Activated CD4-positive, CD25-positive, alpha-beta regulatory T cell (primary cell): ENCODE measurements around the gene ZNF3.

ENCODE experiments used
- DNase-seq, 4 experiments: peaks; one replicate each; lab custom pipeline; 2025; lab: John Stamatoyannopoulos, UW

The ZNF3 gene

DNA sequence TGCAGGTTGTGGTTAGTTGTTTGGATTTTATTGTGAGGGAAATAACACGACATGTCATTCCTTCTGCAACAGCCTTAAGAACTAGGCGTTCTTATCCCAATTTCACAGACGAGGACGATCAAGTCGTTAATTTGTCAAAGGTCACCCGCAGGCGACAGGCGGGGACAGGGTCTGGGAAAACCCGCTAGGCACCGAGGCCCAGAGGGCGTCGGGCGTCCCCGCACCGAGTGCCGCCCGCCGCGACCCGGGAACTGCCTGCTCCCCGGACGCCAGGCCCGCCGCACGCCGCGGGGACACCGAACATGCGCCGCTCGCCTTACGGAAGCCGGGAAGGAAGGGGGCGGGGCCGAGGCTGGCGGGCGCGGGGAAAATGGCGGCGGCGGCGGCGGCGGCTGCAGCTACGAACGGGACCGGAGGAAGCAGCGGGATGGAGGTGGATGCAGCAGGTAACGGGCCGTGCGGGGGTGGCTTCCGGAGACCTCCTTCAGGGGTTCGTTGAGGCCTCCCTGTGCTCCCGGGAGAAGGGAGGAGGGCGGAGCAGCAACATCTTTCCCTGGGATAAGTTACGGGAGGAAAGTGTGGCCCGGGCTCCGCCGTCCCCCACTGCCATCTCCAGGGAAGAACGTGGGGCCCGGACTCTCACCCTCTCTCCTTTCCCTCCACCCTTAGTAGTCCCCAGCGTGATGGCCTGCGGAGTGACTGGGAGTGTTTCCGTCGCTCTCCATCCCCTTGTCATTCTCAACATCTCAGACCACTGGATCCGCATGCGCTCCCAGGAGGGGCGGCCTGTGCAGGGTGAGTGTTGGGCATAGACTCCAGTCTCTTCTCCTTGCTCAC, 7.3 kb upstream of the ZNF3 start, which contains the start of gene COPS6:
COPS6 (plus strand) TSS at position 349 of the 837 bp plus-strand sequence; CDS start at position 371, 22 bp downstream.
- DNase-seq: peak; percentile 71 to 86 (median 74)

DNA sequence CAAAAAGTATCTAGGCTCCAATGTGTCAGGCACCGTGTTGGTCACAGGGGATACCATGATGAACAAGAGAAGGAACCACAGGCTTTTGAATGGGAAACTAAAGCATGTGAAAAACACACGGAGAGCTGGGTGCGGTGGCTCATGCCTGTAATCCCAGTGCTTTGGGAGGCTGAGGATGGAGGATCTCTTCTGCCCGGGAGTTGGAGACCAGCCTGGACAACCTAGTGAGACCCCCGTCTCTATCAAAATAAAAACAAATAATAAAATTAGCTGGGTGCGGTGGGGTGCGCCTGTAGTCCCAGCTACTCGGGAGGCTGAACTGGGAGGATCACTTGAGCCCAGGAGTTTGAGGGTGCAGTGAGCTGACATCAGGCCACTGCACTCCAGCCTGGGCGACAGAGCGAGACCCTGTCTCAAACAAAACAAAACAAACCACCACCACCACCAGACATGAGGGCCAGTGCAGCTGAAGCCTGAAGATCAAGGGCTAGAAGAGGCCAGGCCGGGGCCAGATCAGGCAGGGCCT, 6.6 kb upstream of the ZNF3 start:
- DNase-seq: no peak

DNA sequence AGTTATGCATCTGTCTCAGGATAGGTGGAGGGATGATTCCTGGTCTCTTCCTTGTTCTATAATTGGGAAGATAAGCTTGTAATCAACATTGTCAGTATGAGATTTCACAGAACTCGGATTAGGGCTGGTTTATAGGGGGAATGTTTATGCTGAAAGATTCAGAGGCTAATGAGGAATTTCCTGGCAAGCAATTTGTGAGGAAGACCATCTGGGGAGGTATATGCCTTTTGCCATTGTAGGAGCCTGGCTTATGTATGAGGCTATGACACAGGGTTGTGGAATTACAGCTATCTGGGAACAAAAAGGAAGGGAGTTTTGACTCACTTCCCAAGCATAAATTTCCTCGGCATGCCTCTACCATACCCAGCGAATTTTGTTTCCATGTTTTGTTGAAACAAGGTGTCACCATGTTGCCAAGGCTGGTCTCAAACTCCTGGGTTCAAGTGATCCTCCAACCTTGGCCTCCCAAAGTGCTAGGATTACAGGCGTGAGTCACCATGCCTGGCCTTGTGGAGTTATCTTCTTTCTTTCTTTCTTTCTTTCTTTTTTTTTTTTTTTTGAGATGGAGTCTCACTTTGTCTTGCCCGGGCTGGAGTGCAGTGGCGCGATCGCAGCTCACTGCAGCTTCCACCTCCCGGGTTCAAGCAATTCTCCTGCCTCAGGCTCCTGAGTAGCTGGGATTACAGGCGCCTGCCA, 5.7 kb upstream of the ZNF3 start:
- no peak for DNase-seq

DNA sequence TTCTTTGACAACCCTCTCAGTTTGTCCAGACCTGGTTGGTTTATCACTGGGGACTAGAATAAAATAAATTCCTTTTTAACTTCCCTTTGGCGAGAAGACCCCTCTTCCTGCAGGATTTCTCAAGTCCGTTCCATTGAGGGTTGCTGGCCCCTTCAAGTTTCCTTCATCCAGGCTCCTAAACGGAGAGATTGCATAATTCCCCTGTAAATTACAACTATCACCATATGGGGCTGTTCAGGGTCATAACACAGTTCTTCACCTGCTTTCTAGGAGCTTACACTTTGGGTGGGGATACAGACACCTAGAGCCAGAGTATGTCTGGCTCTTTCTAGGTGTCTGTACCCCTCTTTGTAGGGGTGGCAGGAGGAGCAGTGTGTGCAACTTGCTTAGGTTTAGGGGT, 4.0 kb upstream of the ZNF3 start:
- DNase-seq: no peak

DNA sequence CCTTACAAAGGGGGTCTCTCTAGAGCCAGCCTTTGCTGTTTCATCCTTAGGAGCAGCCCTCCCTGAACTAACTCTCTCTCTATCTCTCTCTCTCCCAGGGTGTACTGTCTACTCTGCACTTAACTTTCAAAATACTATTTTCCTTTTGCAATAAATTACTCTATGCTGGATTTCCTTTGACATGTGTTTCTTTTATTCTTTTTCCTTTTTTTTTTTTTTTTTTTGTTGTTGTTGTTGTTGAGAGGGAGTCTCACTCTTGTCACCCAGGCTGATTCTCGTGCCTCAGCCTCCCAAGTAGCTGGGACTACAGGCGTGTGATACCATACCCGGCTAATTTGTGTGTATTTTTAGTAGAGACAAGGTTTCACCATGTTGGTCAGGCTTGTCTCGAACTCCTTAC, 1.5 kb upstream of the ZNF3 start:
- no peak for DNase-seq

DNA sequence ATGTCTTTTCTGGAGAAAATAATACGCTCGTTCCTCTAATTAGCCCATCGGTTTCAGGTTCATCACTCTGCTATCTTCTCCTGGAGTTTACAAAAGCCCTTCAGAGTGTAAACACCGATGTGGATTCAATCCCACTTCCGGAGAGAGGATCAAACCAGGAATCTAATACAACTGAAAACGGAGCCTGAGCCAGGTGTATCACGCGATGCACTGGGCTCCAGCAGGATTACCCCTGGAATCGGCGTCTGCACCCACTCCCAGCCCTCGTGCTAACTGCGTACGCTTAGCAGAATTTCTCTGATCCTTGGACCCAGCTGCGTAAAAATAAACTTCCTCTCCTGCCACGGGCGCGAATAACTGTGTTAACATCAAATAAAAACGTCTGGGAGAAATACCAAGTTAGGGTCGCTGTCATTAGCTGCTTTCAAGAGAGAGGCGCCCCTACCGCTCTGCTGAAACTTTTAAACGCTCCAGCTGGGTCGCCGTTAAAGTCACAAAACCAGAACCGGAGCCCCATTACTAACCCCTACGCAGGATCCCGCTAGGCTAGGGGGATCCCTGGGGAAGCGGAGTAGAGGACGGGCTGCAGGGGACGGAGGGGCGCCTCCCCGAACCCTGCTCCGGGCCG, 502 bp downstream of the ZNF3 start:
- no peak for DNase-seq

DNA sequence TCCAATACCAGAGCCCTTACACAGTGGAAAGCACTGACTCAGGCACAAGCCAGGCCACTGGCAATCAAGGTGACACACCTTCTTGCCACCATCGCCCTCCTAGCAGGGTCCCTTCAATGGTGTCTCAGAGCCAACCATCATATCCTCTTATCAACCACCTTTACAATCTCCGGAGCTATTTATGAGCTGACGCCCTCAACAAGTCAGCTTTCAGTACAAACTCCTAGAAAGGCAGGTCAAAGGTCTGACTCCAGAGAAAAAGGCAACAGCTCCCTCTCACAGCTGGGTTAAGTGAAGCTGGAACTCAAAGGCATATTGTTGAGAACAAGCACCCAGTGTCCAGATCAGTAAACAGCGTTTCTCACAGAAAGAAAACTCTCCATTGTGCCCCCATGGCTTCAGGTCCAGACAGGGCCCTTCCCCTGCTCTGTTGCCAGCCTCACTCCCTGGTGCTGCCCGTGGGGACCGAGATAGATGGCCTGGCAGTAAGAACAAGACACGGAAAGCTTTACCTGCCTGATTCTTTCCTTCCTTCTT, 2.4 kb downstream of the ZNF3 start:
- no peak for DNase-seq

DNA sequence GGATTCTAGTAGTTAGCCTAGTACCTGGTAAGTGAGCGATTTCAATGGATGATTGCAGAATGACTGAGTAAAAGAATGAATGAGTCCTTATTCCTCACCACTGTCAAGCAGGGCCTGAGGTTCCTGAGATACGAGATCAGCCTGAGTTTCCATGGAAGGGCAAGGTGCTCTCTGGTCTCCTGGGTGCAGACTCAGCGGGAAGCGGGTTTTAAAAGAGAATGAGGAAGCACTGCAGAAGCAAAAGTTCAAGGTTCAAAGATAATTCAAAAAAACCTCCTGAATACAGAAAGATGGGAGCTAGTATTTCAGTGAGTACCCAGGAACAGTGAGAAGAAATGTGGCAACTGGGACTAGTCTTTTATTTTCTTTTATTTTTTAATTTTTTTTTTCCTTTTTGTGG, 4.3 kb downstream of the ZNF3 start:
- no peak for DNase-seq

DNA sequence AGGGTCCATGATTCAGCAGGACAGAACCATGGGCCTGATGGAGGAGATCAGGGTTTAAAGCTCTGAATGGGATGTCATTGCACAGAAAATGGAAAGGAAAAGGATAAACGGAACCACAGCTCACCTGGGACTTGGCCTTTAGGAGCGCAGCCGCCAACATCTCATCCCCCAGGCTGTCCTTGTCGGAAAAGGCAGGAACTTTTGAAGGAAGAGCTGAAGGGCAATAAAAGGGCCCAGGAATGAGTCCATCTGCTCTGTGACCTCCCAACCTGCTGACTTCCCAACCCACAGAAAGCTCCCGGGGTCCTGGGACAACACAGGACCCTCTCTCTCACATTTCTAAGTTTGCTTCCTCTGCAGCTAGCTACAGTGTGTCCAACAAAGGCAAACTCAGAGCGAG, 6.1 kb downstream of the ZNF3 start:
- DNase-seq: no peak

DNA sequence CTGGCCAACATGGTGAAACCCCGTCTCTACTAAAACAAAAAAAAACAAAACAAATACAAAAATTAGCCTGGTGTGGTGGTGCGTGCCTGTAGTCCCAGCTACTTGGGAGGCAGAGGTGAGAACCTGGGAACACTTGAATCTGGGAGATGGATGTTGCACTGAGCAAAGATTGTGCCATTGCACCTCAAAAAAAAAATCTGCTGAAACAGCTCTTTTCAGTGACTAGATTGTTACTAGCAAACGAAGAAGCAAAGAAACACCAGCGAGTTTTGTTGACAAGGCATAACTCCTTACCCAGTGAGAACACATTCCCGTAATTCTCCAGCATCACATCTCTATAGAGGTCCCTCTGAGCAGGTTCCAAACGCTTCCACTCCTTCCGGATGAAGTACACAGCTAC, 6.7 kb downstream of the ZNF3 start:
- DNase-seq: no peak

DNA sequence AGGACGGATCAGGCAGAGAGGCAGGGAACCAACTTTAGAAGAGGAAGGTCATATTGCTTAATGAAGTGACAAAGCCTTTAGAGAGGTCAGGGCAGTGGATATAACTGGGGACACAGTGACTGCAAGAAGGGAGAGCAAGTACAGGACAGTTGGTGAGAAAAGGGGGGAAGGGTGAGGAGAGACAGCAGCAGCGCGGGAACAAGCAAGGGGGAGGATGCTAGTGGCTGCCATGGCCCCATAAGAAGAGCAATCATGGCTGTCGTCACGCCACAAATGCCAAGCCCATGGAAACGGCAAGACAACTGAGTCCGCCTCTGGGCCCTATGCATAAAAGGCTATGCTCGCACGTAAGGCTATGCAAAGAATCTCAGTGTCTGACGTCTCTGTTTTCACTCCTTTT, 9.1 kb downstream of the ZNF3 start:
- DNase-seq: no peak

DNA sequence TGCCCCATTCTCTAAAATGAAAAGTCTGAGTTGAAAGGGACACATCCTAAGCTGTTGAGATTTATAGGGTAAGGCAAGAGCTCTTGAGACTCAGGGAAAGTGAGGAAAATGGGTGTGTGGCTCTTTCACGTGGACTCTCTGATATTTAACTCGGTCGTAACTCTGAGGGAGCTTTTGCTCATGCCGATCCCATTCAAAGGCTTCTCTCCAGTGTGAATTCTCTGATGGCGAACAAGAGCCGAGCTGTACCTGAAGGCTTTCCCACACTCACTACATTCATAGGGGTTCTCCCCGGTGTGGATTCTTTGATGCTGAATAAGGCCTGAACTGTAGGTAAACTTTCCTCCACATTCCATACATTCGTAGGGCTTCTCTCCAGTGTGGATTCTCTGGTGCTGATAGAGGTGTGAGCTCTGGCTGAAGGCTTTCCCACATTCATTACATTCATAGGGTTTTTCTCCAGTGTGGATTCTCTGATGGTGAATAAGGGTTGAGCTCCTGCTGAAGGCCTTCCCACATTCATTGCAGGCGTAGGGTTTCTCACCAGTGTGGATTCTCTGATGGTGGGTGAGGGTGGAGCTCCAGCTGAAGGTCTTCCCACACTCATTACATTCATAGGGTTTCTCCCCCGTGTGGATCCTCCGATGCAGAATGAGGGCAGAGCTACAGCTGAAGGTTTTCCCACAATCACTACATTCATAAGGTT, 10.4 kb downstream of the ZNF3 start:
- no peak for DNase-seq

DNA sequence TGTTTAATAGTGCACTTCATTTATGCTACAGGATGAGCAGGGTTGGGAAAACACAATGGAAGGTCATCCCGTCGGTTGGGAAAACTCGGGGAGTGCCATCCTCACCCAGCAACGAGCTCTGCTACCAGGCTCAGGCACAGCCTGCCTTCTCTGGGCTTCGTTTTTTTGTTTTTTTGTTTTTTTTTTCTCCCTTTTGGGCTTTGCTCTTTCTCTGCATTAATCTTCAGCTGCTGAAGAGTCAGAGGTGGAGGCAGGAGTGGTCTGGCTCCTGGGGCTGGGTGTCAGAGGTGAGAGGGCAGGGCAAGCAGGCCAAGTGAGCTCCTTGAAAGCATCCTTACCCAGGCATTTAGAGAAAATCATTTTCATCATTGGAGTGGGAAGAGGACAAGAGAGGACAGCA, 11.5 kb downstream of the ZNF3 start:
- DNase-seq: no peak

DNA sequence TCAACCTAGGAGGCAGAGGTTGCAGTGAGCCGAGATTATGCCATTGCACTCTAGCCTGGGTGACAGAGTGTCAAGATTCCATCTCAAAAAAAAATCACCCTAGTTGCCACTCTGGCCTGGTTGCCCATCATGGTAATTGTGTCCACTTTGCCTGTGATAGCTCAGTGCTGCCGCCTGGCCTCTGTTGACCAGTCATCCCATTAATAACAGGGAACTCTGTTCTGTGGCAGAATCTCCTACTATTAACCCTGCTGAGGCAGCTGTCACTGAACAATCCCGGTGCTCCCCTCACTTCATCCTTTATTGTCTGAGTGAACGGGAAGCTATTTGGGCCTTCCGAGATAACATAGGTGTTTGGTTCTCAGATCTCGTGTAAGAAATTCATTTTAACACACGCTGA, 14.6 kb downstream of the ZNF3 start:
- no peak for DNase-seq

DNA sequence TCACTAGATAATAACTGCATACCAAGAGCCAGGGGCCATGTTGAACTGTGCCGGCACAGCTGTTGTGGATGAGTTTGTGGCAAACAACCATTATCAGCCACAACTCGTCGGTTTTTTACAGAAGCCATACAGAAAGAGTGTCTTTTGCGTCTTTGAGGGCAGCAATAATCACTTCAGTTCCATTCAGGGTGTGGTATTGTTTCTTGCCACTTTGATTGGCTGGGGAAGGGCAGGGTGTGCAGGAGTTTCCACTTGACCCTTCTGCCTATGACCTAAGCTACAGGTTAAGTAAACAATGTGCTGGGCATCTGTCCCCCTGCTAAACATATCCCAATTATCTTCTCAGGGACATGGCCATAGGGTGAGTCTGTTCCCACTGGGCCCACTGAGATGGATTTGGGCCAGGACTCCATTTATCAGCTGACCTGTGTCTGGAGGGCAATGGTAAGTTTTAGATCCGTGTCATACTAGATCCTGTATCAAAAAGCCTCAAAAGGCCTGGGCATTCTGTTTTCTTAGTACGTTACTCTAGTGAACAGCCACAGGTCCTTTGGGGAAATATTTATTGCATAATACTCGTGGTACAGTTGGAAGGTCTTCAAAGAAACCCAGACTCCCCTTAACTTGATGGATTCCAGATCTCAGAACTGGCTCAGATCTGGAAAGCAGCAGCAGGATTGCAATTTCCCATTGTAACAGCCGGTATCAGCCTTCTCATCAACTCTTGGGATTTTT, 15.9 kb downstream of the ZNF3 start:
- DNase-seq: no peak

DNA sequence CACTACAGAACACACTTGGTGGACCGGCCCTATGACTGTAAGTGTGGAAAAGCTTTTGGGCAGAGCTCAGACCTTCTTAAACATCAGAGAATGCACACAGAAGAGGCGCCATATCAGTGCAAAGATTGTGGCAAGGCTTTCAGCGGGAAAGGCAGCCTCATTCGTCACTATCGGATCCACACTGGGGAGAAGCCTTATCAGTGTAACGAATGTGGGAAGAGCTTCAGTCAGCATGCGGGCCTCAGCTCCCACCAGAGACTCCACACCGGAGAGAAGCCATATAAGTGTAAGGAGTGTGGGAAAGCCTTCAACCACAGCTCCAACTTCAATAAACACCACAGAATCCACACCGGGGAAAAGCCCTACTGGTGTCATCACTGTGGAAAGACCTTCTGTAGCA, 17.4 kb downstream of the ZNF3 start:
- no peak for DNase-seq

DNA sequence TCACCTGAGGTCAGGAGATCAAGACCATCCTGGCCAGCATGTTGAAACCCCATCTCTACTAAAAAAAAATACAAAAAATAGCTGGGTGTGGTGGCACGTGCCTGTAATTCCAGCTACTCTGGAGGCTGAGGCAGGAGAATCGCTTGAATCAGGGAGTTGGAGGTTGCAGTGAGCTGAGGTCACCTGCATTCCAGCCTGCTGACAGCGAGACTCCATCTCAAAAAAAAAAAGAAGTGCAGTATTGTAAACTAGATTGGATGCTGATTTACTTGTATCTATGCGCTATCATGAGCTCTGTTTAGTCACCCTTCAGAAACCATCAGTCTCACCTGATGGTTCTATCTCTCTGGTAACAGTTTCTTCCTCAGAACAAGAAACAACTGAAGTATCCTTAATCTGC, 18.1 kb downstream of the ZNF3 start:
- no peak for DNase-seq

DNA sequence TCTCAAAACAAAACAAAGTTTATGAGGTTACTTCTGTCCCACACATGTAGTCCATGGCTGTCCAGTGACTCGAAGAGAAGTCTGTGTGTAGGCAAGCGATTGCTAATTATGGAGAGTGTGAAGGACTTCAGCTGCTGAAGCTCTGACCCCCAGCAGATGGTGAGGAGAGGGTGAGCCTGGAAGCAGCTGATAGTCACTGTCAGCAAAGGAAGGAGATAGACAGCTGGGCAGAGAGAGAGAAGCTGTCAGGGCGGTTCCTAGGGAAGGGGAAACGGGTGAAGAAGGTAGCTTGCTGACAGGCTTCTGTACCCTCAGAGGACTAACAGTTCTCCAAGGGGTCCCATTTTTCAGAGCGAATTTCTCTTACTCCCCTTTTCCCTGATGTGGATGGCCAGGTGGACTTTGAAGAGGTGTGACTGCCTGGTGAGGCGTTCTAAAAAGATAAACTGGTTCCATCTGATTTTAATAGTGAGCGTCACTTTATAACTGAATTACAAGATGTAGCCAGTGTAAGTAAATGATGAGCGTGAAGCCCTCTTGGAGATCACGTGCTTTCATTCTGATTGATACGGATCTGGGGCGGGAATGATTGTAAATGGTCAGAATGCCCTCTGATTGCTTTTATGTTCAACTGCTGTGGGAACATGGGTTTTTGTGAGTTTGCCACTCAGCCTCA, 19.9 kb downstream of the ZNF3 start:
- DNase-seq: no peak

DNA sequence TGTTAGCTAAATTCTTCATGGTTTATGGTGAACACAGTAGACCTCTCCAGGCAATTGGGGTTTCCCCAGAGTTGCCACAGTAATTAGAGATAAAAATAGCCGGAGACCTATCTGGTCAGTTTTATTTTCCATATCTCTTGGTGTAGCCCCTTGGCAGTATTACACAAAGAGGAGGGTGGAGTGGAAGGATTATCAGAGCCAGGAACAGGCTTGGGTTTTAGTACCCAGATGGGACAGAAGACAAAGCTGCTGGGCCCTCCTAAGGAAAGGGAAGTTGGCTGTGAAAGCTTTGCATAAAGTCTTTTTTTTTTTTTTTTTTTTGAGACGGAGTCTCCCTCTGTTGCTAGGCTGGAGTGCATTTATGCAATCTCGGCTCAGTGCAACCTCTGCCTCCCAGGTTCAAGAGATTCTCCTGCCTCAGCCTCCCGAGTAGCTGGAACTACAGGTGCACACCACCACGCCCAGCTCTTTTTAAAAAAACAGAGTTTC, 22.2 kb downstream of the ZNF3 start:
- DNase-seq: no peak

DNA sequence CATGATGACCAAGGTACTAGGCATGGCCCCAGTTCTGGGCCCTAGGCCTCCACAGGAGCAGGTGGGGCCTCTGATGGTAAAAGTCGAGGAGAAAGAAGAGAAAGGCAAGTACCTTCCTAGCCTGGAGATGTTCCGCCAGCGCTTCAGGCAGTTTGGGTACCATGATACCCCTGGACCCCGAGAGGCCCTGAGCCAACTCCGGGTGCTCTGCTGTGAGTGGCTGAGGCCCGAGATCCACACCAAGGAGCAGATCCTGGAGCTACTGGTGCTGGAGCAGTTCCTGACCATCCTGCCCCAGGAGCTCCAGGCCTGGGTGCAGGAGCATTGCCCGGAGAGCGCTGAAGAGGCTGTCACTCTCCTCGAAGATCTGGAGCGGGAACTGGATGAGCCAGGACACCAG, 24.5 kb downstream of the ZNF3 start:
- no peak for DNase-seq
